GM12892 (cell line): Measurements from ENCODE around the gene PCID2.
A peak's percentile ranks its signal among the peaks of the same experiment; 100 is the strongest.

Source experiments
- DNase-seq: peaks from one replicate; pipeline ENCODE4 v3.0.0; 2011; ENCODE audit not compliant: insufficient read length
- FAIRE-seq: peaks from 2 replicates; lab custom pipeline; 2011; peaks lifted over from hg19 to GRCh38; lab: Jason Lieb, UNC
- POLR2A ChIP-seq: IDR thresholded peaks from 2 replicates; pipeline ENCODE4 v1.6.1; 2011; ENCODE audit warnings: low read depth, low read length, control low read depth
- POLR2AphosphoS5 ChIP-seq: IDR thresholded peaks from 2 replicates; pipeline ENCODE4 v1.6.1; 2011; ENCODE audit warnings: low read depth, low read length, control low read depth
- TAF1 ChIP-seq: IDR thresholded peaks from 2 replicates; pipeline ENCODE4 v1.6.1; 2011; ENCODE audit warnings: low read depth, mild to moderate bottlenecking, control low read depth, low read length, borderline replicate concordance

The PCID2 gene

GRCh38 chr13:113159701-113160100, 48.8 kb downstream of the PCID2 start:
- no peak for FAIRE-seq
- no peak for DNase-seq
- no peak for TF ChIP-seq POLR2A
- no peak for TF ChIP-seq TAF1
- TF ChIP-seq POLR2AphosphoS5 = no peak

- FAIRE-seq = no peak
- TF ChIP-seq TAF1 = no peak
- TF ChIP-seq POLR2A = no peak
- TF ChIP-seq POLR2AphosphoS5 = no peak
- no peak for DNase-seq
These were observed 49.5 kb downstream of the PCID2 start for GRCh38 chr13:113158946-113159345.

GRCh38 chr13:113157929-113158747, 50.3 kb downstream of the PCID2 start, which contains the start of gene PROZ:
Gene PROZ, plus strand, starts transcription at chr13:113158648. Its CDS starts 13 bp downstream, at chr13:113158661.
- no peak for FAIRE-seq

GRCh38 chr13:113157206-113157928, 51.1 kb downstream of the PCID2 start:
- TF ChIP-seq POLR2AphosphoS5 (no peak), TAF1 (no peak), POLR2A (no peak)
- DNase-seq = no peak
- FAIRE-seq = no peak

More at GRCh38 chr13:113157929-113158747, 50.3 kb downstream of the PCID2 start, which contains the start of gene PROZ:
- no peak for DNase-seq
- TF ChIP-seq POLR2A (no peak), POLR2AphosphoS5 (no peak), TAF1 (no peak)

- no peak for DNase-seq
- FAIRE-seq = no peak
- TF ChIP-seq TAF1 (no peak), POLR2AphosphoS5 (no peak), POLR2A (no peak)
These were observed 52.4 kb downstream of the PCID2 start for GRCh38 chr13:113155982-113156655.

- DNase-seq = no peak
- no peak for TF ChIP-seq POLR2A
- TF ChIP-seq TAF1 = no peak
- TF ChIP-seq POLR2AphosphoS5 = no peak
These were observed 53.3 kb downstream of the PCID2 start for GRCh38 chr13:113155201-113155600.

GRCh38 chr13:113153810-113154748, 54.4 kb downstream of the PCID2 start:
- DNase-seq = peak; percentile 78
- FAIRE-seq = no peak
- TF ChIP-seq TAF1 (no peak), POLR2AphosphoS5 (no peak), POLR2A (no peak)

More at GRCh38 chr13:113155201-113155600, 53.3 kb downstream of the PCID2 start:
- FAIRE-seq = no peak

- DNase-seq = no peak
- TF ChIP-seq POLR2A (no peak), POLR2AphosphoS5 (no peak), TAF1 (no peak)
- no peak for FAIRE-seq
These were observed 55.3 kb downstream of the PCID2 start for GRCh38 chr13:113152984-113153809.

GRCh38 chr13:113152691-113152983, 55.8 kb downstream of the PCID2 start:
- no peak for TF ChIP-seq TAF1
- TF ChIP-seq POLR2AphosphoS5 = no peak
- no peak for TF ChIP-seq POLR2A
- FAIRE-seq (no peak), DNase-seq (no peak)

GRCh38 chr13:113151745-113152690, 56.5 kb downstream of the PCID2 start:
- TF ChIP-seq TAF1 (no peak), POLR2AphosphoS5 (no peak)
- DNase-seq (no peak), FAIRE-seq (no peak)
